HepG2 (cell line): ENCODE measurements around the gene MTTP. TPM values are rescaled to one million over a fixed set of nuclear protein-coding genes. Genes with fewer than 3 reads are reported as not detected.

ENCODE experiments used
- ATAC-seq: fragments of 200-7000 bp; cut with Tn5 transposase; 3 replicates; pipeline ENCODE4 v1.9.1; 2020; ENCODE audit warnings: mild to moderate bottlenecking, moderate library complexity
- BruUV-seq: library from RNA; stranded (reverse); fragments of 400-500 nt; replicated peaks from 2 replicates; lab custom pipeline; 2021; lab: Mats Ljungman, UMichigan
- CTCF ChIA-PET: fragments of 300-600 bp; formaldehyde crosslinking; extraction: SDS; loops from one replicate; lab custom pipeline; 2021; ENCODE audit warnings: low total read pairs, inconsistent platforms, low intra/inter-chr PET ratio; lab: Yijun Ruan, JAX
- POLR2A ChIA-PET: fragments of 350-600 bp; sonication (Branson Sonifier 250); formaldehyde crosslinking; loops from one replicate; lab custom pipeline; 2020; ENCODE audit warnings: antibody characterized with exemption, inconsistent platforms; lab: Yijun Ruan, JAX
- DNase-seq: peaks from one replicate; pipeline ENCODE4 v3.0.0-alpha.2; 2015; ENCODE audit warnings: low spot score
- FAIRE-seq: peaks from 3 replicates; lab custom pipeline; 2011; peaks lifted over from hg19 to GRCh38; lab: Jason Lieb, UNC
- H2AFZ ChIP-seq: one replicate; pipeline ENCODE4 v1.6.1; 2011; ENCODE audit warnings: low read length, inconsistent platforms
- H3K27ac ChIP-seq: fragments of 300-600 bp; 3 replicates; pipeline ENCODE4 v1.8.0; 2011; ENCODE audit warnings: mixed run types, mild to moderate bottlenecking, mixed read lengths, low read length, inconsistent platforms; ENCODE audit not compliant: insufficient read depth; ENCODE audit errors: extremely low read length
- H3K27me3 ChIP-seq, 2 experiments: fragments of 200-600 bp in 1 of 2; 2 replicates in 1 of 2; 3 replicates in 1 of 2; pipeline versions ENCODE4 v1.6.0 to v1.8.0; 2011; ENCODE audit warnings: low read length in 2 of 2, mild to moderate bottlenecking in 2 of 2, moderate library complexity in 2 of 2, inconsistent platforms in 1 of 2; ENCODE audit not compliant: insufficient read depth in 2 of 2, control insufficient read depth in 1 of 2
- H3K36me3 ChIP-seq, 2 experiments: fragments of 200-600 bp in 1 of 2; replicated peaks in 1 of 2; 2 replicates in 1 of 2; 3 replicates in 1 of 2; pipeline versions ENCODE4 v1.5.1 to v1.8.0; 2011; ENCODE audit warnings: low read length in 2 of 2, inconsistent platforms in 1 of 2; ENCODE audit not compliant: insufficient read depth in 2 of 2, control insufficient read depth in 1 of 2
- H3K4me1 ChIP-seq: 2 replicates; pipeline ENCODE4 v1.5.1; 2012; ENCODE audit warnings: low read length, inconsistent platforms; ENCODE audit not compliant: insufficient read depth
- H3K4me2 ChIP-seq: 2 replicates; pipeline ENCODE4 v1.6.0; 2011; ENCODE audit warnings: low read depth, low read length, inconsistent platforms
- H3K4me3 ChIP-seq, 3 experiments: fragments of 200-600 bp in 1 of 3; sonication (generic), shearing (Covaris generic) in 1 of 3; replicated peaks in 1 of 3; 2 replicates each; pipeline ENCODE4 v1.5.1; 2011 to 2016; ENCODE audit warnings: low read length in 3 of 3, inconsistent platforms in 2 of 3, low read depth in 2 of 3, mild to moderate bottlenecking in 2 of 3, control low read depth in 1 of 3, mixed read lengths in 1 of 3; ENCODE audit not compliant: insufficient read depth in 1 of 3
- H3K79me2 ChIP-seq: one replicate; pipeline ENCODE4 v1.6.1; 2011; ENCODE audit warnings: low read length, inconsistent platforms; ENCODE audit not compliant: insufficient read depth
- H3K9ac ChIP-seq: 2 replicates; pipeline ENCODE4 v1.6.0; 2011; ENCODE audit warnings: mild to moderate bottlenecking, low read depth, low read length, inconsistent platforms; ENCODE audit not compliant: insufficient read depth
- H3K9me3 ChIP-seq: 2 replicates; pipeline ENCODE4 v1.5.1; 2012; ENCODE audit warnings: mild to moderate bottlenecking, low read length
- H4K20me1 ChIP-seq: 2 replicates; pipeline ENCODE4 v1.6.0; 2011; ENCODE audit warnings: inconsistent platforms, mild to moderate bottlenecking, low read length, moderate library complexity; ENCODE audit not compliant: insufficient read depth
- BCL3 ChIP-seq: sonication (generic); formaldehyde crosslinking; IDR thresholded peaks from 2 replicates; pipeline ENCODE4 v1.5.1; 2020; ENCODE audit warnings: mild to moderate bottlenecking, missing genetic modification reagents, moderate library complexity
- NR2F1 ChIP-seq, 2 experiments: fragments of 450-650 bp in 1 of 2; formaldehyde crosslinking in 1 of 2; IDR thresholded peaks; 2 replicates each; pipeline versions ENCODE4 v1.5.0 to v1.6.1; 2016 to 2020; ENCODE audit warnings: mild to moderate bottlenecking in 1 of 2, missing compliant biosample characterization in 1 of 2, missing genetic modification reagents in 1 of 2, moderate library complexity in 1 of 2
- REXO4 ChIP-seq: sonication (generic); formaldehyde crosslinking; IDR thresholded peaks from 2 replicates; pipeline ENCODE4 v1.8.0; 2022; ENCODE audit warnings: missing genetic modification reagents, mild to moderate bottlenecking, borderline replicate concordance
- SNAPC2 ChIP-seq: sonication (generic); formaldehyde crosslinking; IDR thresholded peaks from 2 replicates; pipeline ENCODE4 v1.8.1; 2022; ENCODE audit warnings: mild to moderate bottlenecking, missing genetic modification reagents
- SUZ12 ChIP-seq: fragments of 150-350 bp; IDR thresholded peaks from 2 replicates; pipeline ENCODE4 v1.6.1; 2014; ENCODE audit warnings: low read depth, low read length
- TERF1 ChIP-seq: sonication (generic); formaldehyde crosslinking; IDR thresholded peaks from 2 replicates; pipeline ENCODE4 v1.8.0; 2022; ENCODE audit warnings: mild to moderate bottlenecking, missing genetic modification reagents, moderate library complexity
- TFDP2 ChIP-seq: sonication (generic); formaldehyde crosslinking; IDR thresholded peaks from 2 replicates; pipeline ENCODE4 v1.4.0; 2020; ENCODE audit warnings: missing genetic modification reagents
- ZBTB42 ChIP-seq: sonication (generic); formaldehyde crosslinking; IDR thresholded peaks from 2 replicates; pipeline ENCODE4 v1.5.0; 2020; ENCODE audit warnings: mild to moderate bottlenecking, missing genetic modification reagents
- ZHX1 ChIP-seq: sonication (generic); formaldehyde crosslinking; IDR thresholded peaks from 2 replicates; pipeline ENCODE4 v1.8.1; 2022; ENCODE audit warnings: low read depth, mild to moderate bottlenecking, missing genetic modification reagents
- ZNF20 ChIP-seq: sonication (generic); formaldehyde crosslinking; IDR thresholded peaks from 2 replicates; pipeline ENCODE4 v1.4.0; 2020; ENCODE audit warnings: mild to moderate bottlenecking, moderate library complexity, missing genetic modification reagents
- ZNF343 ChIP-seq: sonication (generic); formaldehyde crosslinking; IDR thresholded peaks from 2 replicates; pipeline ENCODE4 v1.4.0; 2020; ENCODE audit warnings: mild to moderate bottlenecking, missing genetic modification reagents
- ZNF776 ChIP-seq: sonication (generic); formaldehyde crosslinking; IDR thresholded peaks from 2 replicates; pipeline ENCODE4 v1.4.0; 2020; ENCODE audit warnings: mild to moderate bottlenecking, missing genetic modification reagents
- ZNF850 ChIP-seq: sonication (generic); formaldehyde crosslinking; conservative IDR thresholded peaks from 2 replicates; pipeline ENCODE4 v1.9.0; 2021; ENCODE audit warnings: mild to moderate bottlenecking, missing genetic modification reagents
- WGBS: methylation state at CpG from one replicate; pipeline ENCODE4 v1.1.6; 2017; ENCODE audit warnings: low lambda C conversion rate; 5-methylcytosine and 5-hydroxymethylcytosine counted together
- in situ Hi-C: cut with HindIII; loops from 2 replicates; pipeline ENCODE4 v1.10.0; 2017; ENCODE audit warnings: low pct_unique_long_range_greater_than_20kb; ENCODE audit not compliant: extremely low pct_ligation_motif_present
- intact Hi-C: fragments of 100-400 bp; cut with micrococcal nuclease; formaldehyde crosslinking; loops from one replicate; pipeline ENCODE4 v1.10.0; 2022; ENCODE audit not compliant: unreplicated experiment
- polyA plus RNA-seq, 8 experiments: library from polyadenylated mRNA; depleted of rRNA in 3 of 8; stranded (reverse) in 7 of 8; unstranded in 1 of 8; fragments of >200 nt; fragmentation: Illumina TruSeq in 4 of 8; extraction: Trizol in 4 of 8; gene quantifications; 2 replicates each; pipeline versions ENCODE4 v1.2.1 to v1.2.3, GENCODE V29; 2011 to 2016; ENCODE audit warnings: low read depth in 4 of 8, missing spikeins in 1 of 8, mixed read lengths in 1 of 8; ENCODE audit not compliant: insufficient read depth in 1 of 8
- total RNA-seq, 5 experiments: library from RNA; depleted of rRNA; stranded (reverse); fragments of >200 nt; fragmentation: Illumina TruSeq; extraction: Trizol; gene quantifications; 2 replicates each; pipeline ENCODE4 v1.2.3, GENCODE V29; 2016; ENCODE audit warnings: low read depth in 1 of 5

MTTP gene
- total and polyA plus RNA-seq, 2 of the 13 experiments (the other 11 are each of a cell fraction or from before 2014, with no cell fraction given) = 84.7 to 102 TPM

GRCh38 chr4:99571883-99572282, 2.7 kb upstream of the MTTP start:
- ChIA-PET POLR2A (interaction anchor here (3.9 kb wide), 1 partner anchor 9 kb away, joined by 44 read pairs; the partner anchor contains the start of gene TRMT10A), CTCF (no interaction called here)
- no peaks in the 10 kb centered on the region for H4K20me1 ChIP-seq
- no peak for ATAC-seq
- WGBS = 43% methylated on average over 1 of the region's 1 CpG
- H3K27ac ChIP-seq = no peak overlapping the region
- in situ Hi-C loops (no loop called here), intact Hi-C loops (no loop called here)
- H3K79me2 ChIP-seq = peaks cover 18% of the 10 kb centered on the region
- H3K9me3 ChIP-seq = no peaks in the 10 kb centered on the region
- H3K27me3 ChIP-seq = no peaks in the 10 kb centered on the region
- no peak overlapping the region for H3K4me3 ChIP-seq
- H2AFZ ChIP-seq = peak overlapping the region; percentile 34
- peak overlapping the region; percentile 65 for H3K4me2 ChIP-seq
- no TSS peak for BruUV-seq
- H3K4me1 ChIP-seq = peaks cover 33% of the 10 kb centered on the region
- no peak overlapping the region for H3K9ac ChIP-seq
- no peak for FAIRE-seq
- no peak for DNase-seq
- H3K36me3 ChIP-seq = no peaks in the 10 kb centered on the region
- no peak for TF ChIP-seq SNAPC2 (CRISPR knock-in tag)
- no peak for TF ChIP-seq ZNF343 (CRISPR knock-in tag)
- no peak for TF ChIP-seq TFDP2 (CRISPR knock-in tag)
- no peak for TF ChIP-seq NR2F1 (CRISPR knock-in tag; IDR thresholded peaks at IDR 0.05)
- no peak for TF ChIP-seq BCL3
- no peak for TF ChIP-seq SUZ12
- TF ChIP-seq ZBTB42 (CRISPR knock-in tag) = no peak
- TF ChIP-seq REXO4 (CRISPR knock-in tag) = no peak
- TF ChIP-seq ZHX1 = no peak
- TF ChIP-seq ZNF776 (CRISPR knock-in tag) = no peak
- TF ChIP-seq TERF1 (CRISPR knock-in tag) = no peak
- no peak for TF ChIP-seq ZNF850 (CRISPR knock-in tag)
- TF ChIP-seq ZNF20 (CRISPR knock-in tag) = no peak
